Measurements from ENCODE around the gene GRB10. TPM values are rescaled to one million over a fixed set of nuclear protein-coding genes. Genes with fewer than 3 reads are reported as not detected.

Gene GRB10
- total RNA-seq, 1 donor from 2014 or later, result 54.9 TPM

DNA sequence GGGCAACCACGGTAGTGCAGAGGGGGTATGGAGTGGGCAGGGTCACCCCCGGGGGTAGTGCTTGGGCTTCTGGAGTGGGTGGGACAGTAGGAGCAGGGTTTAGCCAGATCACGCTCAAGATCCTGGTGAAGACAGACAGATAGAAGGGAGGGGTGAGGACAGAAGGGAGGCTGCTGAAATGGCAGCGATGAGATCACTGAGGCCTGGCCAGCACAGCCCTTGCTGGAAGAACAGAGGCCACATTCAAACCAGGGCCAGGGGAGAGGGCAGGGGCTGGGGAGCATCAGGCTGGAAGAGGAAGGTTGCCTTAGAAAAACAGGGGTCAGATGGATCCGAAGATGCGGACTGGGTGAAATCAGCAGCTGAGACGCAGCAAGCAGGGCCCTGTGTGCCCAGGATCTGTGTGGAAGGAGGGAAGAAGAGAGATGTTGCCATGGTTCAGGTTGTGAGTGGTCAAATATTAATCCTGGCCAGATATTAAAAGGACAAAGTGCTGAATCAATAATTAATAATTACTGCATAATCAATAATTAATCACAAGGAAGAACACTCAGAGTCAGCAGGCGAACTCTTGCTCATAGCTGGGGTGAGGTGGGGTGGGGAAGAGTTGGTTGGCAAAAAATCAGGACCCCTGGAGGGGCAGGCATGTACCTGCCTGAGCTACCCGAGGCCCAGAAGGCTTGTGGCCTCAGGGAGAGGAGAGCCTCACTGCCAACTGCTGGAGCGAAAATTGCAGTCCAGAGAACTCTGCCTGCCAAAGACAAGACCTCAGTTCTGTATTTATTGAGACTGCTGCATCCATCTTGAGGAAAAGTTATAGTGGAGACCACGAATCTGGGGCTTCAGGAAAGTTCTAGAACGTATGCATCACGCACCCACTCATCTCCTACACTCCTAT, 105.7 kb downstream of the GRB10 start:
- peak; percentile 68 for DNase-seq (ENCODE audit: low spot score)
- peak; percentile 67 for ATAC-seq

DNA sequence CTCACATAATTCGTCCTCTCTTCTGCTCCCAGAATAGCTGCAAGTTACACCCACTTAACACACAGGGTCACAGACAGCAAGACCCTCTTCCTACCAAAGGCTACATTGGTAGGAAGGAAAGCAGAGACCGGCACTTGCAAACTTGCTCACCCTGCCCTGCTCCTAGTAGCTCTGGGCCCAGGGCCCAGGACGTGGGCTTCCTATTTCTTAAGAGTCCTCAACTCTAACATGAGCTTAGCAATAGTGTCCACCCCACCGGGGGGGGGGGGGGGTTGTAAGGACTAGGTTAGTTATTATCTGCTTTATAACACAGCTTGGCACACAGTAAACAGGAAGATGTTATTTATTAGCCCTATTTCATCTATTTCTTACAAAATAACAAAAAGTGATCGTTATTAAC, 106.6 kb downstream of the GRB10 start:
- ATAC-seq (no peak), DNase-seq (ENCODE audit: low spot score) (no peak)

DNA sequence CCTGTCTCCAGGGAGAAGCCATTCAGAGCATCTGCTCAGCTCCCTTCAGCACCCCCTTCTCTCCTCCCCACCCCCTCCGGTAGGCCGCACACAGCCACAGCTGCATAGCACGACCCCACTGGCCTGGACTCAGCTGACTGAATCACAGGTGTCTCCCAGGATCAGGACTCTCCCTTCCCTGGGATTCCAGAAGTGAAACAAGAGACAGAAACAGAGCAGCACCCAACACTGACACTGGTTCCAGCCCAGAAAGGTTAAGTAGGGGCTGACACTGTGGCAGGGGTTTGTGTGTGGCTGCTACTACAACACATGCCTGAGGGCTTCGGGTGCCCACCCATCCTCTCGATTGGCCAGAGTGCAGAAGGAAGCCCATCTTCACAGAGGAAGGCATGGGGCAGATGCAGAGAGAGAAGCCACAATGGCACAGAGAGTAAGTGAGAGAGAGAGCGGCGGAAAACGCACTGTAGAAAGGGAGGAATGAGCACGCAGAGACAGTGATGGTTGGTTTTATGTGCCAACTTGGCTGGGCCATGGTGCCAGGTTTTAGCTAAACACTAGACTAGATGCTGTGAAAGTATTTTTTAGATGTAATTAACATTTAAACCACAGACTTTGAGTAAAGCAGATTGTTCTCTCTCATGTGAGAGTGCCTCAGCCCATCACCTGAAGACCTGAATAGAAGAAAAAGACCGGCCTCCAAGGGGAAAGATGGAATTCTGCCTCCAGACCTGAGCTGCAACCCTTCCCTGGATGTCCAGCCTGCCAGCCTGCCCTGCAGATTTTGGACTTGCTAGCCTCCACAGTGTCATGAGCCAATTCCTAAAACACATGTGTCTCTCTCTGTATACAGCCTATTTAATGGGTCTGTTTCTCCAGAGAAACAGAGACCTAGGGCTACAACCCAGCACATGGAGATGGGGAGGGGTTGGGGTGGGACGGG, 107.5 kb downstream of the GRB10 start:
- DNase-seq (ENCODE audit: low spot score) (no peak), ATAC-seq (no peak)

DNA sequence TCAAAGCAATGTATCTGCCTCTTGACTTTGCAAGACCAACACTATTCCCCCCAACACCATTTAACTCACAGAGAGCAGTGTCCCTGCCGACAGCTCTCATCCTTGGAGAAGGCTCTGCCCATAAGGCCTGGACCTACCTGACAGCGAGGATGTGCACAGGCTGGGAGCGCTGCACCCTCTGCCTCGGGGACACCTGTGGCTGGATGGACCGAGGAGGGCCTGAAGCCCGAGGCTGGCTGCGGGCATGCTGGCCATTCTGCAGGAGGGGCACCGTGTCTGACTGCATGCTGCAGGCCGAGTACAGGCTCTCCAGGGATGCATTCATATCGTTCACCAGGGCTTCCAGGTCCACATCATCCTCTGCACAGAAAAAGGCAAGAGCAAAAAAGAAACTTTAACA, 108.4 kb downstream of the GRB10 start:
- DNase-seq (ENCODE audit: low spot score) (no peak), ATAC-seq (no peak)

DNA sequence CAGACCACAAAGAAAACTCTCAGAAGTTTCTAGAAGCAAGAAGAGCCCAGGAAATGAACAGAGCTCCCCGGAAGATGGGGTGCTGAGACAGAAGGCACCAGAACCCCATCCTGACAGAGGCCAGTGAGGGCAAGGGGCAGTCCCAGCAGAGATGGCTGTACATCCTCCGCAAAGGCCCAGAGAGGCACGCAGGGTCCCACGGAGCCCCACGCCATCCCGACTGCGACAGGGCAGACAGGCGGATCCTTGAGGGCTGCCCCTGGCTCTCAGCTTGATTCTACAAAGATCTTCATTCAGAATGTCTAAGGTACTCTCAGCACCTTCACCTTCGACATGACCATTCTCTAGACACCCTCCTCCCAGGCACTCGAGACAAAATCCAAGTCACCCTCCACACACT, 109.6 kb downstream of the GRB10 start:
- ATAC-seq (no peak), DNase-seq (ENCODE audit: low spot score) (no peak)

DNA sequence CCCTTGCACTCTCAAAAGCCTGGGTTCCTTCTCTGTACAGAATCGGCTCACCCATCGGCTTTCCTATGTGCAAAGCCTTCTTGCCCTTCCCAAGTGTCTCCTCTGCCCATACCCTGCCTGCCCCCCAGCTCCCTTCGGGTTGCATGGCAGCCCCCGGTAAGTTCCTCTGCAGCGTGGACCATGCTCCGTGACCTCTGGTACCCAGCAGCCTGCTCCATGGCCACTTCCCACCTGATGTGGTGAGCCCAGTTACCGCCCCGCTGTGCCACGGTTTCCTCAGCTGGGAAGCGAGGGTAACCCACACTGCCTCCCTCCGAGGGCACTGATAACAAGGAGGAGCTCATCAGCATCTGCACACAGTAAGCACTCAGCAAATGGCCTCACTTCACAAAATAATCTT, 110.7 kb downstream of the GRB10 start:
- DNase-seq (ENCODE audit: low spot score) (no peak), ATAC-seq (no peak)

DNA sequence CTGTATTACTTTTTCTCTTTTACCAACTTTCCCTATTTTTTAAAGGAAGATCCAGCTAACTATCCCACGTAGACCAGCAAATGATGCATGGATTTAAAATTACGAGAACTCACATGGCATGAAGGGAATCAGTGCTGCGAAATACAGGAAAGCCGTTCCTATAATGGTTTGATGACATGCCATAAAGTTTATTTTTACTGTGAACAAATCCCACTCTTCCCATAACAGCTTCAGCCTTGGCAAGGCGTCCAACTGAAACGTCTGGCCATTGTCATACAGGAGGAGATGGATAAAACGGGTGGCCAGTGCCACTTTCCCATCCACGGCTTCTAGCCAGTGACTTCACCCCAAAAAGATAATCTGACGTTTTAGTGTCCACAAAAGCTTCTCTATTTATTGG, 111.3 kb downstream of the GRB10 start:
- DNase-seq (ENCODE audit: low spot score) (no peak), ATAC-seq (no peak)

DNA sequence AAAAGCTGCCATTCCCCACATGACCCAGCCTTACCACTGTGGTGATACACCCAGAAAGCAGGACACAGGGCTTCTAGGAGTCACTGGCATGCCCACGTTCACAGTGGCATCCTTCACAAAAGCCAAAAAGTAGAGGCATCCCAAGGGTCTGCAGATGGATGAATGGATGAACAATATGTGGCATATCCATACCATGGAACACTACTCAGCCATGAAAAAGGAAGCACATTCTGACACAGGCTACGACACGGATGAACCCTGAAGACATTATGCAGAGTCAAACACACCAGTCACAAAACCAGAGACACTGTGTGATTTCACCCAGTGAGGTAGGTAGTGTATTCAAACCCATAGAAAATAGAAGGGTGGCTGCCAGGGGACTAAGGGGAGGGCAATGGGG, 112.8 kb downstream of the GRB10 start:
- DNase-seq (ENCODE audit: low spot score) (no peak), ATAC-seq (no peak)

DNA sequence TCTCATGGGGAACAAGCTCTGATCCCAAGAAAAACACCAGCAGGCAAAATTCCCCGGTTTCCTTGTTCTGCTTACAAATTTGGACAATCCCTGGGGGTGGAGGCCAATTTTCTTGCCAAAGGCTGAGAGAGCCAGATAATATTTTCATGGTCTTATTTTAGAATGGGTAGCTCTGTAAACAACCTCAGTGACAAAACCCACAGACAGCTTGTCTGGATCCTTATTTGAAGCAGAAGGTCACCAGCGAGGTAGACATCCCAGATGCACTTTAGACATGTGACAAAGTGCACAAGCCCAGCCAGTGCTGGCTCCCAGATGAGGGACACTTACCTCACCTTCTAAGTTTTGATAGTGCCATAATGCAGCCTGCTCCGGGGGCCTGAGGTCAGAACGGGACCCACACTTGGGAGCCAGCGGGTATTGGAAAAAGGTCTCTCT, 114.9 kb downstream of the GRB10 start:
- peak; percentile 64 for ATAC-seq
- peak; percentile 64 for DNase-seq (ENCODE audit: low spot score)

DNA sequence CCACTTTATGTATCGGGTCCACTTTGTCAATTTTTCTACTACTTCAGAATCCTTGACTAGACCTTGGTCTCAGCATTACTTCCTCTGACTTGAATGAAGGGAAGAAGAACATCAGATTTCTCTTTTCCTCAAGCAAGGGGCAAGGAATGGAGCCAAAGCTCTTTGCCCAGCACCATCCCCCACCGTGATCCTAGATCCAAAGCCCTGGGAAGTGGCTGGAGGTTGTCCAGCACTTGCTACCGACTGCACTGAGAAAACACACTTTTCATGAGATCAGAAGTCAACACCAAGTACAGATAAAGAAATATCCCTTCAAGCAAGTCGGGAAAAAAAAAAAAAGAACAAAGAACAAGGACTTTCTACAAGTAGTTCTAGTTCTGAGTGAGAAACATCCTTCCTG, 115.4 kb downstream of the GRB10 start:
- peak; percentile 77 for DNase-seq (ENCODE audit: low spot score)
- peak; percentile 66 for ATAC-seq

DNA sequence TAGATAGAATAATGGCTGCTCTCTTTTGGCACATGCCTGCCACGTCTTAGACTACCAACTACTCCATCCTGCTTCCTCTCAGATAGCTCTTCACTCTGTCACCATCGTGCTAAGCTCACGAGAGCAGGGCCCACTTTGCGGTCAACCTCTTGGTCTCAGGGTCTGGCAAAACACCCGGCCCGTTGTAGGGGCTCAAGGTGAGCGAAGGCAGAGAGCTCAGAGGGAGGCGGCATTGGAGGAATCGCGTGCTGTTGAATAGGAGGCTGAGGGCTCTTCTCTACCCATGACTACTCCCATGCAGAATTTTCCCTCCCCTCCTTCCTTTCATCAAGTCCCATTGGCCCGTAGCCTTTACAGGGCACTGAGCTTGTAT, 116.6 kb downstream of the GRB10 start:
- DNase-seq (ENCODE audit: low spot score), result no peak
- no peak for ATAC-seq

DNA sequence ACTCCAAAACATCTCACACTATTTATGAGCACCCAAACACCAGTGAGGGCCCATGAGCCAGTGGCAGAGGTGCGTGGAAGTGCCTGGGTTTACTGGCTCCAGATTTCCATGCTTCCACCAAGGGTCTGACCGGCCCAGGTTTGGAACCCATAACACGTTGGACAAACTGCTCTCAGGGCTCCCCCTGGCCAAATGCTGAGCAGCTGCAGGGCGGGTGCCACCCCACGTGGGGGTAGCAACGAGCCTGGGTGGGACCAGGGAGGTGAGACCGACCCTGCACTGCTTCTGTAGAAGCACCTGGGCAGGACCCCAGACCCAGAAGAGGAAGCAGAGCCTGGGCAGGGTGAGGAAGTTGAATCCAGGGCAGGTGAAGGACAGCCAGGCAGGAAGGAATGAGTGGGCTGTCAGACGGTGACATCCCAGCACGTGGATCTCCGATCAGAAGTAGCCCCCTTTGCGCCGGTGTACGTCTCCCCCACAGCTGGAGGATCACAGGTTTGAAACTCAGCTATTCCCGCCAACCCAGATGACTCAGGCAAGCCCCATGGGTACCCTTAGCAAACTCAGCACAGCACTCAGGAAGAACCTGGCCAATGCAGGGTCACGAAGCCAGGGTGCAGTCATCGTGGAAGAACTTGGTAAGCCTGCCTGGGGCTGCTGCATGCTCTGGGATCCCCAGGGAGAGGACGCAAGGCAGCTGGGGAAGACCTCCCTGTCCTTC, 117.1 kb downstream of the GRB10 start:
- DNase-seq (ENCODE audit: low spot score) (no peak), ATAC-seq (peak; percentile 45)

DNA sequence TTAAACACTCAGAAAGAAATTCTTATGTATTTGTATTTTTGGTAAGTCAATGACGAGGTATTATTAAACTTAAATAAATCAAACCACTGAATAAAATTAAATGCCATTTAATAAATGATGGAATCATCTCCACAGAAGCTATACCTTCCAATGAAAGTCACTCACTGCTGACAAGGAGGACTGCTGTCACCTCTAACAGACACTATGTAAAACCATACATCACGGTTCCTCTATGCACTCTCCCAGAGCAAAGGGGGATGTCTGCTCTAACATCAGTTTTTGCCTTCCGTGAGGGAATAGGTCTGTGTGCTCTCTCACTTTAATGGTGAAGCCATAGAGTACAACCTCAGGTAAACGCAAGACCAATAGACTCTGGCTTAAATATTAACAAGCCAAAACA, 117.8 kb downstream of the GRB10 start:
- ATAC-seq (peak; percentile 49), DNase-seq (ENCODE audit: low spot score) (no peak)

DNA sequence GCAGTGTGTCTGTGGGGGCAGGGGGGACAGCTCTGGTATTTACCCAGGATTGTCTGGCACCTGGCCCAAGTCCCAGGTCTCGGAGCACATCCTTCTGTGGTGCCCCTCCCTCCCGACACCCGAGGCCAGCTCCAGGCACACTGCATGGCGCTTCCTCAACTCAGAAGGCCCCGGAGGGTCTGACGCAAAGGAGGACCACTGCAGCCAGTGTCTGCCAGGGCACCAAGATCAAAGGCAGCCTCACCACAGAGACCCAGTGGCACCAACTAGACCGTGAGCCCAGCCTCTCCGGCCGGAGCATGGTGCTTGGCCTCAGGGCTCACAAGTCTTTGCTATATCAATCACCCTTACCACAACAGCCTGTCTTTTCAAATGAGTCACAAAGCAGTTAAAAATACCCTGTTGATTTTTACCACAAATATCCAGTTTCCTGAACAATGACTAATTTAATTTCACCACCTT, 118.2 kb downstream of the GRB10 start:
- no peak for ATAC-seq
- DNase-seq (ENCODE audit: low spot score), result no peak

DNA sequence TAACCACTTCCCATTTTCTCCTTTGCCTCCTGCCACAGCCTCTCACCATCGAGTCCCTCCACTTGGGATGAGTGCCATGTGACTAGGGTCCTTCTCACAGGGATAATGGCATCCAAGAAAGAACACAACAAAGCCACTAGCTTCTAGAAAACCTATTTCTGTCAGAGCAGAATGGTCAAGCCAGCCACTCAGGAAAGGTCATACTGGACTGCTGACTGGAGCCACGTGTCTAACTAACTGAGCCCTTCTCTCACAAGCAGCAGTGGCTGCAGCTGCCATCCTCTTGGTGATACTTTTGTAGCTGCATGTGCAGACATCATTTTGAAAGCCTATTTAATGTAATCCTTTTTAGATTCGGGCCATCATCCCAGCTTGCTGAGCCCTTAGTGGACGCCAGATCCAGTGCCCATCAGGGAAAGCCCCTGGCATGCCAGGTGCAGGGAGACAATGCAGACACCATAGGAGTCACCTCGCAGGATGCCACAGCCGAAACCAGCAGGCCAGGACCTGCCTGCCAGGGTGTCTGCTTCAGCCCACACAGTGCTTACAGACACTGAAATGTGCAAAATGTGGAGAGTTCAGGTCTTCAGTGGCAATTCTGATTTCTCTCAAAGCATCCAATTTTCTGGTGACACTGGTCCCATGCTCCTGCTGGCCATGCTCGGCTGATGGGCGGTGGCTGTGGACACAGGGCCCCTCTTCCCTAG, 119.1 kb downstream of the GRB10 start:
- DNase-seq (ENCODE audit: low spot score) (no peak), ATAC-seq (no peak)

DNA sequence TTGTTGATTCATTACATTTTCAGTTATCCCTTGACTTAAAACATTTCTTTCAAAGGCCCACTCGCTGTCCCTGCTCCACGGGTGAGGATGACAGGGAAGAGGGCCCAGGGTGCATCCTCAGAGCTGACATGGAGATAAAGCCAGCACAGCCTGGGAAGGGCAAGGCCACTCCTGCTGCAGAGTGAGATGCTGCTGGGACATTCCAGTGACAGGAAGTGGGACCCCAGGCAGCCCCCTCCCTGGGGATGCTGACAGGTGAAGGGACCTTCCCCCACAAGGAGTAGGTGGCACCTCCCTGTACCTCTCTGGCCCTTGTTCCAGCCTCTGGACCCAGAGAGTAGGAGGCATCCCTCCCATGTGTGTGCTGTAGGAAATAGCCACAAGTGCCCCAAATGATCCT, 119.7 kb downstream of the GRB10 start:
- DNase-seq (ENCODE audit: low spot score) (no peak), ATAC-seq (no peak)

DNA sequence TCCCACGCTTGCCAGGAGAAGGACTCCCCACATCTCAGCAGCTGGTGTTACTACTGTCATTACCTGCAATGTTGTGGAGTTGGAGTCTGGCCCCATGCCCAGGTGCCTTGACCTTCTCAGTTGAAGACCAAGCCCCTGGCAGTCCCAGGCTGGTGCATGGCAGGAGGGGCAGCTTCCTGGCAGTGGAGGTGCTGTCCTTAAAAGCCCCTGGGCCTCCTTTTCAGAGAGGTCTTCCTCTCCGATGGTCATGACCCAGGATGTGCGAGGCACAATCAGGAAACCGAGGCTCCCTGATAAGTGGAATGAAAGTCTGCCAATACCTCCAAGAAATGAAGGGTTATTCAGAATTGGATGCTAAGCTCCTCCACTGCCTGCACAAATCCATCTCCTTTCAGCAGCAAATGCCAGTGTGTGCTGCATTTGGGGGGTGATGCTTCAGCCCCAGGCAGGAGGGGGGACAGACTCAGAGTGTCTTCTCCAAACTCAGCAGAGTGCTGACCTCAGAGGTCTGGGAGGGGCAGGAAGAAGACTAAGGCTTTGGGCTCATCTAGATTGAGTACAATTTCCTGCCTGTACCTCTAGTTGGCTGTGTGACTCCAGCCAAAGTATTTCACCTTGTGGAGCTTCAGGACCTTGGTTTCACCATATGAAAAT, 120.5 kb downstream of the GRB10 start:
- ATAC-seq, result no peak
- DNase-seq (ENCODE audit: low spot score), result peak; percentile 44

DNA sequence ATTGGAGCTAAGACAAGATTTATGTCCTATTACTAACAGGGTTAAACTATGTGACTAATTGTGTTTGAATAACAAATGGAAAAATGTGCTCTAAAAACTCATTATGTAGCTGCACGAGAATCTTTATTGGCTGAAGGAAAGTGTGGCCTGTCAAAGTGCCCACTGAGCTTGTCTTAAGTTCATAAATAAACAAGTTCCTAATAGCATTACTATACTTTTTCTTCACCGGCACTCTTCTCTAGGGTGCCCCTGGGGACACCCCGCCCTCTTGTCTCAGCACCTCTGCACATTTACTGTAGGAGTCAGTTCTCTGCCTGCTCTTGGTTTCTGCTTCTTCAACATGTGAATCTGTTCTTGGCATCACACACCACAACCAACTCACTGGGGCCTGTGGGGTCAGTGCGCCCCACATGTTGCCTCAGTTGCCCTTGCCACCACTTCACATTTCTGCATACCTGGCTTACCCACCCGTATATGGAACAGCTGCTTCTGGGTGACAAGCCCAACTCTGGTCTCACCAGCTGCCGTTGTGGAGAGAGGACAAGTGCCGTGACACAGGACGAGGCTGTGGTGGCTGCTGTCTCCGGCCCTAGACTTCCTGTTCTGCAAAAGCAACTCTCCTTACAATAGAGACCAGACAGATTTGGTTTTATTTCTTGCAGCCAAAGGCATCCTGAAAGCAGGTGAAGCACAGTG, 121.2 kb downstream of the GRB10 start:
- DNase-seq (ENCODE audit: low spot score) (peak; percentile 33), ATAC-seq (no peak)

DNA sequence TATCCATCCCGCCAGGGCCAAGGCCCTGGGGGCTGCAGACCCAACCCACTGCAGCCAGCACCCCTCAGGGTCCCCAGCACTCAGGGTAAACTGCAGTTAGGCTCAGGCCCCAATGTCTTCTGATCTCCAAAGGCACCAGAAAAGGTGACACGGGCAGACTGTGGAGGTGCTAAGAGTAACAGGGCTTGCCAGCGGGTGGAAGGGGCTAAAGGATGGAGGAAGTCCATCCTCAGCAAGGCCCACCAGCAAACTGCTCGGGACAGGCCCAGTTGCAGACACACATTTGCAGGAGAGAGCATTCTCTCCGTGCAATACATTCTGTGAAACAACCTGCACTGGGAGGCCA, 121.9 kb downstream of the GRB10 start:
- ATAC-seq, result no peak
- DNase-seq (ENCODE audit: low spot score), result peak; percentile 35
